PC-3 (cell line): ENCODE data around the gene FNDC5. TPM values are rescaled to one million over a fixed set of nuclear protein-coding genes. Genes with fewer than 3 reads are reported as not detected.

Source experiments
- ATAC-seq: fragments of 200-7000 bp; cut with Tn5 transposase; 2 replicates; pipeline ENCODE4 v1.9.1; 2020; ENCODE audit warnings: mild to moderate bottlenecking, moderate library complexity
- BruUV-seq: library from RNA; stranded (reverse); fragments of 400-500 nt; replicated peaks from 2 replicates; lab custom pipeline; 2021; lab: Mats Ljungman, UMichigan
- CTCF ChIA-PET: fragments of 300-600 bp; sonication (Branson Sonifier 250); formaldehyde crosslinking; loops from one replicate; lab custom pipeline; 2022; ENCODE audit warnings: antibody characterized with exemption; lab: Charles Lee
- POLR2A ChIA-PET: fragments of 300-600 bp; sonication (Branson Sonifier 250); formaldehyde crosslinking; loops from one replicate; lab custom pipeline; 2022; ENCODE audit warnings: antibody characterized with exemption; ENCODE audit not compliant: unreplicated experiment; lab: Charles Lee
- DNase-seq: peaks from one replicate; pipeline ENCODE4 v3.0.0-alpha.2; 2015
- H2AFZ ChIP-seq: fragments of 300-600 bp; sonication (generic); 2 replicates; pipeline ENCODE4 v1.6.0; 2016; ENCODE audit warnings: antibody characterized with exemption, low read length
- H3F3A ChIP-seq: fragments of 300-600 bp; sonication (generic); one replicate; pipeline ENCODE4 v1.6.0; 2017; ENCODE audit warnings: antibody characterized with exemption, low read length, control low read depth, mild to moderate bottlenecking; ENCODE audit not compliant: unreplicated experiment
- H3K27ac ChIP-seq: fragments of 300-600 bp; sonication (generic); 2 replicates; pipeline ENCODE4 v1.5.1; 2016; ENCODE audit warnings: mild to moderate bottlenecking, low read length
- H3K27me3 ChIP-seq: fragments of 300-600 bp; sonication (generic); 2 replicates; pipeline ENCODE4 v1.6.1; 2016; ENCODE audit warnings: low read length, mixed read lengths
- H3K36me3 ChIP-seq: fragments of 300-600 bp; sonication (generic); 2 replicates; pipeline ENCODE4 v1.6.1; 2016; ENCODE audit warnings: low read depth, mixed run types, low read length, mixed read lengths
- H3K4me1 ChIP-seq: fragments of 300-600 bp; sonication (generic); 2 replicates; pipeline ENCODE4 v1.5.1; 2016; ENCODE audit warnings: low read length; ENCODE audit not compliant: insufficient read depth
- H3K4me2 ChIP-seq: fragments of 300-600 bp; sonication (generic); 2 replicates; pipeline ENCODE4 v1.6.0; 2016; ENCODE audit warnings: low read length
- H3K4me3 ChIP-seq: fragments of 300-600 bp; sonication (generic); 2 replicates; pipeline ENCODE4 v1.5.1; 2016; ENCODE audit warnings: mild to moderate bottlenecking, low read length, mixed read lengths
- H3K79me2 ChIP-seq: fragments of 300-600 bp; sonication (generic); 2 replicates; pipeline ENCODE4 v1.6.1; 2017; ENCODE audit warnings: low read length, mixed read lengths
- H3K9ac ChIP-seq: fragments of 300-600 bp; sonication (generic); 2 replicates; pipeline ENCODE4 v1.6.0; 2016; ENCODE audit warnings: mild to moderate bottlenecking, low read length
- H3K9me2 ChIP-seq: fragments of 300-600 bp; sonication (generic); replicated peaks from 2 replicates; pipeline ENCODE4 v1.6.1; 2016; ENCODE audit warnings: mixed run types, low read length, mixed read lengths
- H3K9me3 ChIP-seq: fragments of 300-600 bp; sonication (generic); 2 replicates; pipeline ENCODE4 v1.6.1; 2016; ENCODE audit warnings: low read length, mixed read lengths
- H4K20me1 ChIP-seq: fragments of 300-600 bp; sonication (generic); 2 replicates; pipeline ENCODE4 v1.6.1; 2016; ENCODE audit warnings: low read length, mixed read lengths
- EZH2 ChIP-seq: fragments of 300-600 bp; sonication (generic); IDR thresholded peaks from one replicate; pipeline ENCODE4 v1.6.1; 2017; ENCODE audit warnings: antibody characterized with exemption, mild to moderate bottlenecking, low read length; ENCODE audit not compliant: unreplicated experiment
- EZH2phosphoT487 ChIP-seq: fragments of 300-600 bp; sonication (generic); IDR thresholded peaks from 2 replicates; pipeline ENCODE4 v1.6.1; 2018; ENCODE audit warnings: mild to moderate bottlenecking, antibody characterized with exemption, low read length, borderline replicate concordance
- intact Hi-C: fragments of 100-400 bp; cut with micrococcal nuclease; formaldehyde crosslinking; loops from 2 replicates; pipeline ENCODE4 v1.9.0; 2023
- total RNA-seq: library from RNA; depleted of rRNA; stranded (reverse); fragments of >200 nt; gene quantifications from 2 replicates; pipeline ENCODE4 v1.2.3, GENCODE V29; 2014
- TF ChIP-seq, protein P1 (sequence below): fragments of 300-600 bp; sonication (generic); conservative IDR thresholded peaks from 2 replicates; pipeline ENCODE4 v1.5.1; 2017; ENCODE audit warnings: antibody characterized with exemption, low read depth, mild to moderate bottlenecking, low read length

The FNDC5 gene
- total RNA-seq, 1 experiment from 2014 or later = 0.22 TPM

DNA sequence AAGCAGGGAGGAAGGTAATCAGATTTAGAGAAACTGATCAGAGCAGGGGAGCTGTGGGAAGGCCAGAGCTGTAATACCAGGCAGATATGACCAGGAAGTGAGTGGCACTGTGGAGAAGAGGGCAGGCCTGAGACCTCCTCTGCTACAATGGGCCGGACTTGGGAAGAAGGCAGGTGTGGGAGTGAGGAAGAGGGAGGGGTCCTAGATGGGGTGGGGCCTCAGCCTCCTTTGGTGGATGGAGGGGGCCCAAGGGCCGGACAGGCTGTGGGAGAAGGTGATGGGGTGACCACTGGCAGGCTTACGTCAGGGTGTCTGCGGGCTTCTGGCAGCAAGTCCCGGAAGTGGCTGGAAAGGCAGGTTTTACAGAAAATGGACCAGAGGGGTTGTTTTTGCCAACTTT is 10.6 kb upstream of the FNDC5 start:
- Histone ChIP-seq H2AFZ (no peak overlapping the region), H3K27me3 (no peaks in the 10 kb centered on the region), H3K4me1 (no peaks in the 10 kb centered on the region), H3K9me3 (no peaks in the 10 kb centered on the region), H3F3A (no peaks in the 10 kb centered on the region), H3K9ac (no peak overlapping the region), H3K36me3 (no peaks in the 10 kb centered on the region), H3K27ac (no peak overlapping the region), H3K4me3 (no peak overlapping the region), H4K20me1 (no peaks in the 10 kb centered on the region), H3K9me2 (no peaks in the 10 kb centered on the region), H3K4me2 (no peak overlapping the region), H3K79me2 (no peaks in the 10 kb centered on the region)
- POLR2A ChIA-PET = no interaction called here
- CTCF ChIA-PET = interaction anchor here (0.5 to 0.9 kb wide), 2 partner anchors 126 to 176 kb away, joined by 3 to 4 read pairs; no protein-coding TSS in a partner anchor
- BruUV-seq = no TSS peak
- intact Hi-C loops = no loop called here
- no peak for ATAC-seq
- no peak for DNase-seq
- TF ChIP-seq, protein P1, sequence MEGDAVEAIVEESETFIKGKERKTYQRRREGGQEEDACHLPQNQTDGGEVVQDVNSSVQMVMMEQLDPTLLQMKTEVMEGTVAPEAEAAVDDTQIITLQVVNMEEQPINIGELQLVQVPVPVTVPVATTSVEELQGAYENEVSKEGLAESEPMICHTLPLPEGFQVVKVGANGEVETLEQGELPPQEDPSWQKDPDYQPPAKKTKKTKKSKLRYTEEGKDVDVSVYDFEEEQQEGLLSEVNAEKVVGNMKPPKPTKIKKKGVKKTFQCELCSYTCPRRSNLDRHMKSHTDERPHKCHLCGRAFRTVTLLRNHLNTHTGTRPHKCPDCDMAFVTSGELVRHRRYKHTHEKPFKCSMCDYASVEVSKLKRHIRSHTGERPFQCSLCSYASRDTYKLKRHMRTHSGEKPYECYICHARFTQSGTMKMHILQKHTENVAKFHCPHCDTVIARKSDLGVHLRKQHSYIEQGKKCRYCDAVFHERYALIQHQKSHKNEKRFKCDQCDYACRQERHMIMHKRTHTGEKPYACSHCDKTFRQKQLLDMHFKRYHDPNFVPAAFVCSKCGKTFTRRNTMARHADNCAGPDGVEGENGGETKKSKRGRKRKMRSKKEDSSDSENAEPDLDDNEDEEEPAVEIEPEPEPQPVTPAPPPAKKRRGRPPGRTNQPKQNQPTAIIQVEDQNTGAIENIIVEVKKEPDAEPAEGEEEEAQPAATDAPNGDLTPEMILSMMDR = no peak
- TF ChIP-seq EZH2 (no peak), EZH2phosphoT487 (no peak)

DNA sequence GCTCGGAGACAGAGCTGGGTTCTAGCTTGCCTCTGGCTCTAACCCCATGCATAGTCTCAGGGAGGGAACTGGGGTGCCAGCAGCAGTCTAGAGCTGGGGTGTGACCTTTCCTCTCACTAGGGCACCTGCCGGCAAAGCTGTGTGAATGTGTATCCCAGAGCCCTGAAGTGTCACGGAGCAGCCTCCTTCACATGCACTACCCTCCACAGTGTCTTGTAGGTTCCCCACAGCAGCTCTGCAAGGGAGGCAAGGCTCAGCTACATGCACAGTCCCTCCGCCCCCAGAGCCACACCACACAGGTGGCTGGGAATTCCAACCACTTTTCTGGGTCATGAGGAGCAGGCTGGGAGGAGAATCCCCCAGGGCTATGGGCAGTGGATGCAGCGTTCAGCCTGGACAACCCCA is 7.9 kb upstream of the FNDC5 start:
- no peaks in the 10 kb centered on the region for H3K4me1 ChIP-seq
- no peaks in the 10 kb centered on the region for H4K20me1 ChIP-seq
- ATAC-seq (no peak), DNase-seq (no peak)
- intact Hi-C loops = loop anchor here (5.0 kb wide), 1 partner anchor 209 kb away; no protein-coding TSS in a partner anchor
- no peaks in the 10 kb centered on the region for H3K9me3 ChIP-seq
- CTCF ChIA-PET = no interaction called here
- H3K9ac ChIP-seq = no peak overlapping the region
- H3K4me3 ChIP-seq = no peak overlapping the region
- H3K27ac ChIP-seq = no peak overlapping the region
- no peak overlapping the region for H2AFZ ChIP-seq
- H3K9me2 ChIP-seq = no peaks in the 10 kb centered on the region
- no peaks in the 10 kb centered on the region for H3F3A ChIP-seq
- no TSS peak for BruUV-seq
- POLR2A ChIA-PET = no interaction called here
- no peaks in the 10 kb centered on the region for H3K27me3 ChIP-seq
- TF ChIP-seq EZH2 = no peak
- TF ChIP-seq, protein P1 = no peak
- no peak for TF ChIP-seq EZH2phosphoT487
- no peaks in the 10 kb centered on the region for H3K79me2 ChIP-seq
- H3K36me3 ChIP-seq = no peaks in the 10 kb centered on the region
- H3K4me2 ChIP-seq = no peak overlapping the region

DNA sequence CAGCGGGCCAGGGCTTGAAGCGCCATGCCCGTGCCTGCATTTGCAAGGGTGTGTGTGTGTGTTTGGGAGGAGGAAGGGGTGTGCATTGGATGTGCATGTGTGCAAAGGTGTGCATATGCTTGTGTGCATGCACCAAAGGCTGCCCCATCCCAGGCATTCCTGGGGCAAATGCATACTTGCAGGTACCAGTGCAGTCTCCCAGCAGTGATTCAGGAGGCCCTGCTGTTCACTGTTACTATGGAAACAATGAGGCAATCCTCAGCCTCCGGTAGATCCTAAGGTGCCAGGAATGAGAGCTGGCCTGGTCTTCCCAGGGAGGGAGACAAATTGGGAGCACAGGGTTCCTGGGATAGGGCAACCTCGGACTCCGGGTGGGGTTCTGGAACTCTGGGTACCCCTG is 7.5 kb upstream of the FNDC5 start:
- Histone ChIP-seq H2AFZ (no peak overlapping the region), H3K9me3 (no peaks in the 10 kb centered on the region), H3K4me3 (no peak overlapping the region), H3K9ac (no peak overlapping the region), H3K36me3 (no peaks in the 10 kb centered on the region), H3F3A (no peaks in the 10 kb centered on the region), H3K27me3 (no peaks in the 10 kb centered on the region), H4K20me1 (no peaks in the 10 kb centered on the region), H3K79me2 (no peaks in the 10 kb centered on the region), H3K27ac (no peak overlapping the region), H3K4me2 (no peak overlapping the region), H3K4me1 (no peaks in the 10 kb centered on the region), H3K9me2 (no peaks in the 10 kb centered on the region)
- no TSS peak for BruUV-seq
- intact Hi-C loops = loop anchor here (5.0 kb wide), 1 partner anchor 209 kb away; no protein-coding TSS in a partner anchor
- TF ChIP-seq, protein P1 = no peak
- TF ChIP-seq EZH2phosphoT487 (no peak), EZH2 (no peak)
- ATAC-seq (peak; percentile 53; the same call in 1 of the 2 replicates), DNase-seq (peak; percentile 34)
- POLR2A ChIA-PET = no interaction called here
- CTCF ChIA-PET = no interaction called here
